ENCODE data around the gene NID2.

GRCh38 chr14:52042371-52043289, 26.2 kb downstream of the NID2 start:
- TF ChIP-seq, protein P1, sequence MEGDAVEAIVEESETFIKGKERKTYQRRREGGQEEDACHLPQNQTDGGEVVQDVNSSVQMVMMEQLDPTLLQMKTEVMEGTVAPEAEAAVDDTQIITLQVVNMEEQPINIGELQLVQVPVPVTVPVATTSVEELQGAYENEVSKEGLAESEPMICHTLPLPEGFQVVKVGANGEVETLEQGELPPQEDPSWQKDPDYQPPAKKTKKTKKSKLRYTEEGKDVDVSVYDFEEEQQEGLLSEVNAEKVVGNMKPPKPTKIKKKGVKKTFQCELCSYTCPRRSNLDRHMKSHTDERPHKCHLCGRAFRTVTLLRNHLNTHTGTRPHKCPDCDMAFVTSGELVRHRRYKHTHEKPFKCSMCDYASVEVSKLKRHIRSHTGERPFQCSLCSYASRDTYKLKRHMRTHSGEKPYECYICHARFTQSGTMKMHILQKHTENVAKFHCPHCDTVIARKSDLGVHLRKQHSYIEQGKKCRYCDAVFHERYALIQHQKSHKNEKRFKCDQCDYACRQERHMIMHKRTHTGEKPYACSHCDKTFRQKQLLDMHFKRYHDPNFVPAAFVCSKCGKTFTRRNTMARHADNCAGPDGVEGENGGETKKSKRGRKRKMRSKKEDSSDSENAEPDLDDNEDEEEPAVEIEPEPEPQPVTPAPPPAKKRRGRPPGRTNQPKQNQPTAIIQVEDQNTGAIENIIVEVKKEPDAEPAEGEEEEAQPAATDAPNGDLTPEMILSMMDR (IDR thresholded peaks at IDR 0.05) = no peak
- no peak for TF ChIP-seq EZH2 (IDR thresholded peaks at IDR 0.05)
